ENCODE data around the gene AKR7A3.
"Not testable (repeated sequence)": the region's sequence is repeated elsewhere in the genome, so short reads cannot be mapped to it uniquely, and the experiment has no call there.

DNA sequence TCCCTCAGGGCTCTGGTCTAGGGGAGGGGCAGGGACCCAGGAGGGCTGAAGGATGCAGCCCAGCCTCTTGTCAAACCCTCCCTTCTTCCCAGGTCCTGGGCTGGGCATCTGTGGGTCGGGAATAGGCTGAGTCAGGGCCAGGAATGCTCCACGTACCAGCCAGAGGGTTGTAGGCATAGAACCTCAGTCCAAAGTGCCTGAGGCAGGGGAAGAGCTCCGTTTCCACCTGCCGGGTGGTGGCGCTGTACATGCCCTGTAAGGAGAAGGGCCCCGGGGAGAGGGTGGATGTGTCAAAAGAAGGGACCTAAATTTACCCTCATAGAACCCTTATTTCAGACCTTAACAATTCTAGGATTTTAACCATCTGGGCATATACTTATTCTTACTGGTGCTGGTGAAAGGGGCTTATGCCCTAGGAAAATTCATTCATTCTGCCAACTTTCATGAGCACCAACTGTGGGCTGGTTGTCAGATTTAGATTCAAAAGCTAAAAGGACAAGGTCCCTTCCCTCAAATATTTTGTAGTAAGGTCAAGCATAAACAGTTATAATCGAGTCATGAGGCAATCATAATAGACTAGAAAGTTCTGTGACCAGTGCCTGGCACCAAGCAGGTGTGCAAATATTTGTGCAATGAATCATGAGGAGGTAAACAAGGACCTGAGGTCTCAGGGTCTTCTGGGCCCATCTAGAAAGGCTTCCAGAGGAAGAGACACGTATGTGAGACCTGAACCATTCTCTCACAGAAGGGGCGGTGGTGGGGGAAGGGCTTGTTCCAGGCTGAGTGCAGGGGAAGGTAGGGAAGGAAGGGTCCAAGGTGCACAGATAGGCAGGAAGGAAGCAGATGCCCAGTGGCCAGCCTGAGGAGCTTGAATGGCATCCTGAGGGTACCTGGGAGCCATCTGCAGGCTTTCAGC lies 18.9 kb downstream of the AKR7A3 start:
- TF ChIP-seq, protein P1, sequence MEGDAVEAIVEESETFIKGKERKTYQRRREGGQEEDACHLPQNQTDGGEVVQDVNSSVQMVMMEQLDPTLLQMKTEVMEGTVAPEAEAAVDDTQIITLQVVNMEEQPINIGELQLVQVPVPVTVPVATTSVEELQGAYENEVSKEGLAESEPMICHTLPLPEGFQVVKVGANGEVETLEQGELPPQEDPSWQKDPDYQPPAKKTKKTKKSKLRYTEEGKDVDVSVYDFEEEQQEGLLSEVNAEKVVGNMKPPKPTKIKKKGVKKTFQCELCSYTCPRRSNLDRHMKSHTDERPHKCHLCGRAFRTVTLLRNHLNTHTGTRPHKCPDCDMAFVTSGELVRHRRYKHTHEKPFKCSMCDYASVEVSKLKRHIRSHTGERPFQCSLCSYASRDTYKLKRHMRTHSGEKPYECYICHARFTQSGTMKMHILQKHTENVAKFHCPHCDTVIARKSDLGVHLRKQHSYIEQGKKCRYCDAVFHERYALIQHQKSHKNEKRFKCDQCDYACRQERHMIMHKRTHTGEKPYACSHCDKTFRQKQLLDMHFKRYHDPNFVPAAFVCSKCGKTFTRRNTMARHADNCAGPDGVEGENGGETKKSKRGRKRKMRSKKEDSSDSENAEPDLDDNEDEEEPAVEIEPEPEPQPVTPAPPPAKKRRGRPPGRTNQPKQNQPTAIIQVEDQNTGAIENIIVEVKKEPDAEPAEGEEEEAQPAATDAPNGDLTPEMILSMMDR (conservative IDR thresholded peaks at IDR 0.05; ENCODE audit: low read depth, low read length), result not testable (repeated sequence)
- not testable (repeated sequence) for TF ChIP-seq EZH2 (IDR thresholded peaks at IDR 0.05; ENCODE audit: low read length, unreplicated experiment)

All from PC-3 (cell line).